RCC 7860 (cell line): ENCODE data around the gene KLF2.

Experiments
- DNase-seq: peaks from one replicate; pipeline ENCODE4 v3.0.0-alpha.2; 2015; ENCODE audit warnings: low spot score
- FAIRE-seq: peaks from 2 replicates; lab custom pipeline; 2012; peaks lifted over from hg19 to GRCh38; lab: Jason Lieb, UNC

Gene KLF2

GRCh38 chr19:16375157-16375935 lies 50.7 kb downstream of the KLF2 start:
- DNase-seq (no peak), FAIRE-seq (no peak)

- DNase-seq (no peak), FAIRE-seq (no peak)
Measured at GRCh38 chr19:16375936-16376185, 51.2 kb downstream of the KLF2 start.

GRCh38 chr19:16376241-16376640 lies 51.6 kb downstream of the KLF2 start:
- DNase-seq (no peak), FAIRE-seq (no peak)

DNA sequence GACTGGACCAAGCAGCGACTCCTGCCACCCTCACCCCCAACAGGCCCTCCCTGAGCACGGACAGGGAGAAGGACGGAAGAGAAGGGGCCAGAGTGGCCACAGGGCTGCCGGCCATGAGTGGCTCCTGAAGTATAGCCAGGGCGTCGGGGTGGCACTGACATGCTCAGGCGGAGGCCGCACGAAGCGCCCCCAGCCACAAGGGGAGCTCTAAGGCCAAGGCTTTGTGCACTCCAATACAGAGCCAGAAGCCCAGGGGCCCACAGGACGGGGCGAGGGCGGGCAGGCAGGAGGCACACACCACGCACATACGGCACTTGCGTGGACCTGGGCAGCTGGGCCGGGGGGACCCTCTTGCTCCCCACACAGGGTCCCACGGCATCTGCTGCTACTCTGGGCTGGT lies 52.0 kb downstream of the KLF2 start:
- DNase-seq = no peak
- no peak for FAIRE-seq

- no peak for FAIRE-seq
- no peak for DNase-seq
Measured at GRCh38 chr19:16377521-16377920, 52.9 kb downstream of the KLF2 start.
